Ovary (tissue), 9 donors: ENCODE measurements around the gene IRS1. TPM values are rescaled to one million over a fixed set of nuclear protein-coding genes. Genes with fewer than 3 reads are reported as not detected.

Experiments used
- DNase-seq, 5 donors: peaks; one replicate each; pipeline ENCODE4 v3.0.0-alpha.2; 2019 to 2020
- H3K27ac ChIP-seq, 2 donors: fragments of 200-600 bp; one replicate each; pipeline versions ENCODE4 v1.5.1 to v1.8.0; 2019 to 2022
- H3K27me3 ChIP-seq: fragments of 200-600 bp; one replicate; pipeline ENCODE4 v1.8.0; 2022
- H3K36me3 ChIP-seq: fragments of 200-600 bp; sonication (generic); one replicate; pipeline ENCODE4 v1.5.1; 2019
- H3K4me1 ChIP-seq: one replicate; pipeline ENCODE4 v1.8.1; 2013; ENCODE audit warnings: mild to moderate bottlenecking, moderate library complexity; ENCODE audit not compliant: insufficient read depth
- H3K4me3 ChIP-seq: fragments of 200-600 bp; sonication (generic); one replicate; pipeline ENCODE4 v1.5.1; 2017
- H3K9me3 ChIP-seq, 2 donors: fragments of 200-600 bp in 1 of 2; sonication (generic) in 1 of 2; one replicate each; pipeline versions ENCODE4 v1.5.1 to v1.8.1; 2013 to 2019; ENCODE audit warnings: mild to moderate bottlenecking in 1 of 2, moderate library complexity in 1 of 2
- EP300 ChIP-seq: sonication (generic); formaldehyde crosslinking; IDR thresholded peaks from one replicate; pipeline ENCODE4 v1.6.1; 2017; ENCODE audit warnings: antibody characterized with exemption
- POLR2A ChIP-seq: fragments of 450-650 bp; IDR thresholded peaks from one replicate; pipeline ENCODE4 v1.6.1; 2017; ENCODE audit warnings: antibody characterized with exemption, mild to moderate bottlenecking, moderate library complexity
- WGBS, 3 donors: extraction: QIAGEN DNeasy Blood & Tissue Kit in 1 of 3; methylation state at CpG; one replicate each; pipeline versions ENCODE4 v1.1.5 to v1.1.7; 2013 to 2017; 5-methylcytosine and 5-hydroxymethylcytosine counted together
- intact Hi-C, 4 donors: fragments of 100-400 bp; cut with DNase I; formaldehyde crosslinking; loops; one replicate each; pipeline versions ENCODE4 v1.11.0 to v1.15.1; 2022 to 2023
- polyA plus RNA-seq, 2 donors: library from polyadenylated mRNA; stranded (reverse); fragments of 200-250 nt in 1 of 2; fragments of 350-450 nt in 1 of 2; fragmentation: Illumina TruSeq in 1 of 2; extraction: RNeasy Lipid Tissue Mini Kit (QIAGEN cat#74804) in 1 of 2; gene quantifications; one replicate each; pipeline ENCODE4 v1.2.3, GENCODE V29; 2013 to 2014
- total RNA-seq, 7 donors: library from RNA; depleted of rRNA in 2 of 7; stranded (reverse); fragments of >200 nt in 2 of 7; fragmentation: NEBNext Ultra II Directional in 3 of 7; extraction: Animal tissue kit (Norgen Biotek cat#: 25700) in 3 of 7; gene quantifications; one replicate each; pipeline versions ENCODE4 v1.1.0 to v1.2.4, GENCODE V29; 2016 to 2023
- TF ChIP-seq, protein P1 (sequence below), 3 donors: fragments of 450-650 bp in 2 of 3; fragments of 200-600 bp in 1 of 3; IDR thresholded peaks; one replicate each; pipeline versions ENCODE4 v1.5.1 to v1.8.0; 2016 to 2022; ENCODE audit warnings: antibody characterized with exemption in 3 of 3, mild to moderate bottlenecking in 1 of 3
- donor health status: DM: no; HTN: no; CAD: no; lungs with moderate emphysema.
- donor health status: DM: no; HTN: no; CAD: no.
- donor health status: Bipolar disorder and iron deficiency.
- donor health status: DM: yes; HTN: yes; CAD: no.
- donor health status: DM: no; HTN: no; CAD: no.
- donor health status: DM: yes; HTN: yes; CAD: no.

IRS1 gene
- total and polyA plus RNA-seq, 9 donors: 22.3 to 87.0 (median 44.1) TPM

DNA sequence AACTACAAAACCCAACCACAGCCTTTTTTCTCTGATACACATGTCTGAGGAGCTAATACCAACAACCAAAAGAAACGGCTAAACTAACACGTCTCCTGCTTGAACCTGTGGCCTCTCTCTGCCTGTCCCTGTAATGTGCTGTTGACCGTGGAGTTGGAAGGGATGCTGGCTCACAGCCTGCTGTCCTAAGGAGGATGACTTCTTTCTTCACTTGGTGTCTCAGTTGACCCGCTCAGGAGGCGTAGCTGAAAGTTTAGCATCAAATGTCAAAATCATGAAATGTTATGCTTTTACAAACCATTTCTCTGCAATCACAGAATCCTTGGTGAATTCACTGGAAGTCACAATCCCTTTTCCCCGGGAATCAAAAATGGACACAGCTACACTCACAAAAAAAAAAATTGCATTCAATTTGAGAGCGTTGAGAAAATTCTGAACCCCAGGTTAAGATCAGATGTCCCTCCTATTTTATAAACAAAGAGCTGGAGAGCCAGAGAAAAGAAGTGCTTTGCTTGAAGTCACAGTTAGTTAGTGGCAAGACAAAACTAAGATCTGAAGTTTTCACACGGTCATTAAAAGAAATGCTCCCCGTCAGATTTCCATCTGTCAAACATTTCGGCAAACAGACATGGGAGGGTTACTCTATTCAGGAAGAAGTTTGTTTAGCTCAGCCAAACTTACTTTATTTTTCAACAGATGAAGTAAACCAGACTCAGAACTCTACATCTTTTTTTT is 74.3 kb downstream of the IRS1 start:
- DNase-seq: no peak
- Histone ChIP-seq H3K27me3 (no peaks in the 10 kb centered on the region), H3K4me1 (peaks cover 15% of the 10 kb centered on the region), H3K9me3 (no peaks in the 10 kb centered on the region), H3K4me3 (no peak overlapping the region), H3K36me3 (no peaks in the 10 kb centered on the region), H3K27ac (no peak overlapping the region)
- TF ChIP-seq POLR2A (no peak), EP300 (no peak)
- TF ChIP-seq, protein P1, sequence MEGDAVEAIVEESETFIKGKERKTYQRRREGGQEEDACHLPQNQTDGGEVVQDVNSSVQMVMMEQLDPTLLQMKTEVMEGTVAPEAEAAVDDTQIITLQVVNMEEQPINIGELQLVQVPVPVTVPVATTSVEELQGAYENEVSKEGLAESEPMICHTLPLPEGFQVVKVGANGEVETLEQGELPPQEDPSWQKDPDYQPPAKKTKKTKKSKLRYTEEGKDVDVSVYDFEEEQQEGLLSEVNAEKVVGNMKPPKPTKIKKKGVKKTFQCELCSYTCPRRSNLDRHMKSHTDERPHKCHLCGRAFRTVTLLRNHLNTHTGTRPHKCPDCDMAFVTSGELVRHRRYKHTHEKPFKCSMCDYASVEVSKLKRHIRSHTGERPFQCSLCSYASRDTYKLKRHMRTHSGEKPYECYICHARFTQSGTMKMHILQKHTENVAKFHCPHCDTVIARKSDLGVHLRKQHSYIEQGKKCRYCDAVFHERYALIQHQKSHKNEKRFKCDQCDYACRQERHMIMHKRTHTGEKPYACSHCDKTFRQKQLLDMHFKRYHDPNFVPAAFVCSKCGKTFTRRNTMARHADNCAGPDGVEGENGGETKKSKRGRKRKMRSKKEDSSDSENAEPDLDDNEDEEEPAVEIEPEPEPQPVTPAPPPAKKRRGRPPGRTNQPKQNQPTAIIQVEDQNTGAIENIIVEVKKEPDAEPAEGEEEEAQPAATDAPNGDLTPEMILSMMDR (IDR thresholded peaks at IDR 0.05): no peak
- WGBS, 3 donors: 42 to 44% (median 43%) methylated on average over 10 of the region's 10 CpGs
- intact Hi-C loops: loop anchor here in 1 of 4 donors (10.0 kb wide), 1 partner anchor 70 kb away; no protein-coding TSS in a partner anchor

DNA sequence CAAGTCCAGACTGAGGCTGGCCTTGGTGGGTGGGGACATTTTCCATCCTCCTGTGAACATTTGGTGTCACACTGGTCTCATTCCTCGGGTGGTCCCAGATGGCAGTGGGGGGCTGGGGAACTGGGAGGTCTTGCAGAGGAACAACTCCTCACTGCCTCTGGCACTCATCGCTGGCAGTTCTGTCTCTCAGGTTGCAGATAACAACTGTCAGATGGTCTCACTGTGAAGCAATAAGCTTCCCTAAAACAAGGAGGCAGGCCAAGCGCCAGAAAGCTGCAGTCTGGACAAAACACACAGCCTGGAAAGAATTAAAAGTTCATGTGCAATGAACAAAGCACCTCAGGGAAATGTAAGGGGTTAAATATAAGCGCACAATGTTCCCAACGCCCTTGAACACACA is 78.1 kb downstream of the IRS1 start:
- Histone ChIP-seq H3K4me3 (no peak overlapping the region), H3K9me3 (no peaks in the 10 kb centered on the region), H3K4me1 (peaks cover 15% of the 10 kb centered on the region), H3K27me3 (no peaks in the 10 kb centered on the region), H3K27ac (no peak overlapping the region), H3K36me3 (no peaks in the 10 kb centered on the region)
- TF ChIP-seq POLR2A: no peak
- TF ChIP-seq EP300: no peak
- TF ChIP-seq, protein P1 (IDR thresholded peaks at IDR 0.05): no peak
- peak; percentile 54 to 77 (median 66) for DNase-seq
- WGBS, 3 donors: 8 to 17% (median 13%) methylated on average over 5 of the region's 5 CpGs
- intact Hi-C loops: loop anchor here in 1 of 4 donors (10.0 kb wide), 1 partner anchor 67 kb away; no protein-coding TSS in a partner anchor

DNA sequence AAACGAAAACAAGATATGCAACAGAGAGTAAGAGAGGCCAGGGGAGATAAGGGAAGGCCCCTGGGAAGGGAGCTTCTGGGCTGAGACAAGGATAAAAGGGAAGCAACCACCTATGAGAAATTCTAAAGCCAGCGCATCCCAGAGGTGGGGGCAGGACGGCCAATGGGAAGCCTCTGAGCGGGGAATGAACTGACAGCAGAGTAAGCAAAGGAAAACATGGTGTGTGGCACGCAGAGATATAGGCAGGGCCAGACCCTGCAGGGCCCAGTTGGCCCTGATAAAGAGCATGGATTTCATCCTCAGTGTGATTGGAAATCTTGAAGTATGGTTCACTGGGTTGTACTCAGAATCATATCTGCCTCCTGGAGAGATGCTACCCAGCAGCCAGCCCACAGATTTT is 78.7 kb downstream of the IRS1 start:
- Histone ChIP-seq H3K27me3 (no peaks in the 10 kb centered on the region), H3K27ac (no peak overlapping the region), H3K9me3 (no peaks in the 10 kb centered on the region), H3K4me3 (no peak overlapping the region), H3K4me1 (peaks cover 13% of the 10 kb centered on the region), H3K36me3 (no peaks in the 10 kb centered on the region)
- DNase-seq: no peak
- intact Hi-C loops: loop anchor here in 1 of 4 donors (10.0 kb wide), 1 partner anchor 66 kb away; no protein-coding TSS in a partner anchor
- 61 to 76% (median 75%) methylated on average over 5 of the region's 5 CpGs for WGBS, 3 donors
- TF ChIP-seq, protein P1 (IDR thresholded peaks at IDR 0.05): no peak
- TF ChIP-seq EP300 (no peak), POLR2A (no peak)

DNA sequence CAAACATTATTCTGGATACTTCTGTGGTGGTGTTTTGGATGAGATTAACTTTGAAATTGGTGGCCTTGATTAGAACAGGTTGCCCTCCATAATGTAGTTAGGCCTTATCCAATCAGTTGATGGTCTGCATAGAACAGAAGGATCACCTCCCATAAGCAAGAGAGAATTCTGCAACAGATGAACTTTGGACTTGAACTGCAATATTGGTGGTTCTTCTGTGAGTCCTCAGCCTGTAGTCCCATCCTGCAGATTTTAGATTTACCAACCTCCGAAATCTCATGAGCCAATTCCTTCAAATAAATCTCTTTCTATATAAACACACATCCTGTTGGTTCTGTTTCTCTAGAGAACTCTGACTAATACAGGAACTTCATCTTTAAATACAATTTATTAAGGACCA is 81.9 kb downstream of the IRS1 start:
- Histone ChIP-seq H3K27me3 (no peaks in the 10 kb centered on the region), H3K27ac (no peak overlapping the region), H3K36me3 (no peaks in the 10 kb centered on the region), H3K4me1 (peaks cover 6% of the 10 kb centered on the region), H3K4me3 (no peak overlapping the region), H3K9me3 (no peaks in the 10 kb centered on the region)
- no peak for DNase-seq
- WGBS, 3 donors: 97 to 100% (median 98%) methylated on average over 1 of the region's 1 CpG
- intact Hi-C loops: no loop called here
- no peak for TF ChIP-seq EP300
- TF ChIP-seq POLR2A: no peak
- TF ChIP-seq, protein P1 (IDR thresholded peaks at IDR 0.05): no peak
